Vagina (tissue), 2 donors: ENCODE measurements around the gene SCO2. TPM values are rescaled to one million over a fixed set of nuclear protein-coding genes. Genes with fewer than 3 reads are reported as not detected.

Source experiments
- DNase-seq, 2 donors: peaks; one replicate each; pipeline ENCODE4 v3.0.0-alpha.2; 2017; ENCODE audit errors: extremely low spot score in 2 of 2
- H3K27ac ChIP-seq: fragments of 200-600 bp; sonication (generic); one replicate; pipeline ENCODE4 v1.5.1; 2019
- H3K27me3 ChIP-seq: fragments of 200-600 bp; sonication (generic); one replicate; pipeline ENCODE4 v1.5.1; 2019
- H3K36me3 ChIP-seq, 2 donors: fragments of 200-600 bp; sonication (generic); one replicate each; pipeline ENCODE4 v1.5.1; 2017 to 2019
- H3K4me1 ChIP-seq: fragments of 200-600 bp; sonication (generic); one replicate; pipeline ENCODE4 v1.5.1; 2019
- H3K4me3 ChIP-seq, 2 donors: fragments of 200-600 bp; sonication (generic); 1 replicate in 1 of 2; 2 replicates in 1 of 2; pipeline ENCODE4 v1.5.1; 2016 to 2019
- H3K9me3 ChIP-seq: fragments of 200-600 bp; sonication (generic); one replicate; pipeline ENCODE4 v1.5.1; 2019
- CTCF ChIP-seq, 3 experiments: fragments of 450-650 bp in 2 of 3; fragments of 200-600 bp in 1 of 3; sonication (generic) in 1 of 3; IDR thresholded peaks; one replicate each; pipeline ENCODE4 v1.5.1; 2017 to 2019; ENCODE audit warnings: antibody characterized with exemption in 3 of 3, mild to moderate bottlenecking in 2 of 3, moderate library complexity in 2 of 3
- POLR2A ChIP-seq, 2 donors: fragments of 450-650 bp; IDR thresholded peaks; one replicate each; pipeline ENCODE4 v1.6.1; 2017; ENCODE audit warnings: antibody characterized with exemption in 2 of 2, mild to moderate bottlenecking in 2 of 2, moderate library complexity in 2 of 2
- POLR2AphosphoS5 ChIP-seq, 2 donors: sonication (generic); formaldehyde crosslinking; IDR thresholded peaks; one replicate each; pipeline ENCODE4 v1.9.0; 2017; ENCODE audit warnings: antibody characterized with exemption in 2 of 2, mild to moderate bottlenecking in 2 of 2, low read depth in 1 of 2; ENCODE audit not compliant: insufficient read depth in 1 of 2
- intact Hi-C: fragments of 100-400 bp; cut with DNase I; formaldehyde crosslinking; loops from one replicate; pipeline ENCODE4 v1.15.1; 2023
- total RNA-seq: library from RNA; depleted of rRNA; stranded (reverse); fragments of >200 nt; gene quantifications from one replicate; pipeline ENCODE4 v1.2.3, GENCODE V29; 2016

Gene SCO2
- total RNA-seq, 1 donor from 2014 or later: 25.0 TPM

GRCh38 chr22:50504369-50505211 lies 20.8 kb downstream of the SCO2 start:
- intact Hi-C loops: loop anchor here (5.0 kb wide), 1 partner anchor 567 kb away; no protein-coding TSS in a partner anchor
- no peaks in the 10 kb centered on the region for H3K27me3 ChIP-seq
- H3K27ac ChIP-seq: no peak overlapping the region
- H3K36me3 ChIP-seq: peaks cover 0 to 31% of the 10 kb centered on the region in 2 donors
- H3K9me3 ChIP-seq: no peaks in the 10 kb centered on the region
- H3K4me1 ChIP-seq: peaks cover 45% of the 10 kb centered on the region
- TF ChIP-seq POLR2A (IDR thresholded peaks at IDR 0.05): no peak
- no peak for TF ChIP-seq POLR2AphosphoS5 (IDR thresholded peaks at IDR 0.05; ENCODE audit: insufficient read depth in 1 of 2, low read depth in 1 of 2)
- no peak for TF ChIP-seq CTCF (IDR thresholded peaks at IDR 0.05)
- no peak for DNase-seq
- H3K4me3 ChIP-seq: no peak overlapping the region

GRCh38 chr22:50503475-50504145 lies 21.8 kb downstream of the SCO2 start:
- Histone ChIP-seq H3K27me3 (no peaks in the 10 kb centered on the region), H3K27ac (no peak overlapping the region), H3K4me3 (no peak overlapping the region), H3K4me1 (peaks cover 35% of the 10 kb centered on the region), H3K9me3 (no peaks in the 10 kb centered on the region), H3K36me3 (peaks cover 0 to 31% of the 10 kb centered on the region in 2 donors)
- intact Hi-C loops: no loop called here
- no peak for TF ChIP-seq POLR2AphosphoS5 (IDR thresholded peaks at IDR 0.05; ENCODE audit: insufficient read depth in 1 of 2, low read depth in 1 of 2)
- no peak for DNase-seq

- H3K27me3 ChIP-seq: no peaks in the 10 kb centered on the region
- intact Hi-C loops: no loop called here
- H3K27ac ChIP-seq: no peak overlapping the region
- peaks cover 39% of the 10 kb centered on the region for H3K4me1 ChIP-seq
- H3K4me3 ChIP-seq: no peak overlapping the region
- TF ChIP-seq POLR2AphosphoS5 (IDR thresholded peaks at IDR 0.05; ENCODE audit: insufficient read depth in 1 of 2, low read depth in 1 of 2): no peak
- TF ChIP-seq POLR2A (IDR thresholded peaks at IDR 0.05): no peak
- no peak for TF ChIP-seq CTCF (IDR thresholded peaks at IDR 0.05)
- no peak for DNase-seq
- no peaks in the 10 kb centered on the region for H3K9me3 ChIP-seq
- H3K36me3 ChIP-seq: peaks cover 0 to 31% of the 10 kb centered on the region in 2 donors
These were observed 22.5 kb downstream of the SCO2 start for GRCh38 chr22:50502628-50503474.

GRCh38 chr22:50502096-50502495 lies 23.3 kb downstream of the SCO2 start:
- Histone ChIP-seq H3K4me3 (no peak overlapping the region), H3K27me3 (no peaks in the 10 kb centered on the region), H3K9me3 (no peaks in the 10 kb centered on the region), H3K36me3 (peaks cover 0 to 31% of the 10 kb centered on the region in 2 donors), H3K27ac (no peak overlapping the region), H3K4me1 (peaks cover 38% of the 10 kb centered on the region)
- intact Hi-C loops: no loop called here
- TF ChIP-seq POLR2AphosphoS5 (IDR thresholded peaks at IDR 0.05; ENCODE audit: insufficient read depth in 1 of 2, low read depth in 1 of 2) (no peak), CTCF (IDR thresholded peaks at IDR 0.05) (no peak), POLR2A (IDR thresholded peaks at IDR 0.05) (no peak)
- DNase-seq: no peak

GRCh38 chr22:50500452-50500851 lies 24.9 kb downstream of the SCO2 start:
- no peak for DNase-seq

More at GRCh38 chr22:50500452-50500851, 24.9 kb downstream of the SCO2 start:
- Histone ChIP-seq H3K4me1 (peaks cover 22% of the 10 kb centered on the region), H3K27me3 (no peaks in the 10 kb centered on the region), H3K9me3 (no peaks in the 10 kb centered on the region), H3K36me3 (peaks cover 0 to 25% of the 10 kb centered on the region in 2 donors), H3K4me3 (no peak overlapping the region), H3K27ac (no peak overlapping the region)
- no peak for TF ChIP-seq POLR2A (IDR thresholded peaks at IDR 0.05)
- no peak for TF ChIP-seq CTCF (IDR thresholded peaks at IDR 0.05)
- no peak for TF ChIP-seq POLR2AphosphoS5 (IDR thresholded peaks at IDR 0.05; ENCODE audit: insufficient read depth in 1 of 2, low read depth in 1 of 2)
- intact Hi-C loops: no loop called here
